Sigmoid colon (tissue), 4 donors: ENCODE data around the gene KIF12.

Experiments
- CTCF ChIP-seq, 4 experiments: fragments of 450-650 bp in 3 of 4; fragments of 200-600 bp in 1 of 4; IDR thresholded peaks; one replicate each; pipeline ENCODE4 v1.5.1; 2016 to 2019; ENCODE audit warnings: antibody characterized with exemption in 4 of 4, mild to moderate bottlenecking in 3 of 4, moderate library complexity in 2 of 4
- EP300 ChIP-seq, 4 donors: sonication (generic); formaldehyde crosslinking; IDR thresholded peaks; one replicate each; pipeline ENCODE4 v1.6.1; 2017; ENCODE audit warnings: antibody characterized with exemption in 4 of 4

DNA sequence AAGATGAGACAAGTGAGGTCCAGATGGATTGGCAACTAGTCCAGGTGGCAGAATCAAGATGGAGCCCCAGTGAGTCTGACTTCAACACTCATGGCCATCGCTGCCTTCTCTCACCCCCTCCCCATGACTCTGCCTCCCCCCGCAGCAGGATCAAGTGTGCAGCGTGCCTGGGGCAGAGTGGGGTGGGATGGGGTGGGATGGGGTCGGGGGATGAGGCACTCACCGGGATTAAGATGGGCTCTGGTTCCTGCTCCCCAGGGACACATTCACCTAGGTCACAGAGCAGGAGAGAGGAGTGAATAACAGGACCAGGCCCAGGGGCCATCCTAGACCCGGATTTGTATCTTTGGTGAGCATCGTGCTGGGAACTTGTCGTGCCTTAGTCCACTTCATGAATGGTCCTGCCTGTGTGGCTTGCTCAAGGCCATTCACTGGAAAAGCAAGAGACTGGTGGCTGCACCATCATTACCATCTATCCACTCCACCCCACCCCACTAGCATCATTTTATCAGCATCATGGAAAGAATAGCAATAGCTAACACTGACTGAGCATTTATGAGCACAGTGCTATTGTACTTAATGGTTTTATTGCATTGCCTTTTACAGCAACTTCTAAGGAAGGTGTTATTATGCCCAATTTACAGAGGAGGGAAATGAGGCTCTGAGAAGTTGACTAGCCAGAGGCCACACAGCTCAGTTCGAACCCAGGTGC is 29.5 kb downstream of the KIF12 start:
- TF ChIP-seq CTCF (IDR thresholded peaks at IDR 0.05) (no peak), EP300 (IDR thresholded peaks at IDR 0.05) (no peak)
